NCI-H1694 treated with DMSO at 0.1 percent for 48 hours (cell line): ENCODE measurements around the gene VIL1.

ENCODE experiments used
- DNase-seq: peaks from one replicate; lab custom pipeline; 2025; lab: John Stamatoyannopoulos, UW

Gene VIL1

GRCh38 chr2:218406209-218406948 lies 12.5 kb upstream of the VIL1 start:
- peak; percentile 90 for DNase-seq

DNA sequence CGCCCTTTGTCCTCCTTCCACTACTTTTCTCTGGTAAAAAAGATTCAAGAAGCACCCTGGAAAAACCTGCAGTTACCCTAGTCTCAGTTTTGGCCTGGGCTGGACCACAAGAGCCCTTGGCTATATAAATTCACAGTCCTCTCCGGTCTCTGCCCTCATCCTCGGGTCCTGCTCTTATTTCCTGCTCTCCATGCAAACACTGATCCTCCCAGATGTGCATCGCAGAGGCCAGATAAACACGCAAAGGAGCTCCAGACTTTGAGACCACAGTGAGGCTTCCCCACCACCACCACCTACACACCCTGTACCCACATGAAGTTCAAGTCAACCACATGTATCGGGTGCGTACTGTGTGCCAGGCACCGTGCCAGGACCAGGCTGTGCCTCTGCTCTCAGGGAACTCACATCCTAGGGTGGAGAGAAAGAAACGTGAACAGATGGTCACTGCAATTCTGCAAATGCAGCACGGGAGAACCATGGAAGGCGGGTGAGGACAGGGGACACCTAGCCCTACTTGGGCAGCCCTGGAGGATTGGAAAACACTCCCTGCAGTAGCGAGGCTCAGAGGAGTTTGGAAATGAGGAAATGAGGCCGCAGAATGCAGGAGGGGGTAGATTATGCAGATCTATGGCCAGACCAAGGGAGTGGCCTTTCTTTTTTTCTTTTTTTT lies 11.8 kb upstream of the VIL1 start:
- peak; percentile 97 for DNase-seq

DNA sequence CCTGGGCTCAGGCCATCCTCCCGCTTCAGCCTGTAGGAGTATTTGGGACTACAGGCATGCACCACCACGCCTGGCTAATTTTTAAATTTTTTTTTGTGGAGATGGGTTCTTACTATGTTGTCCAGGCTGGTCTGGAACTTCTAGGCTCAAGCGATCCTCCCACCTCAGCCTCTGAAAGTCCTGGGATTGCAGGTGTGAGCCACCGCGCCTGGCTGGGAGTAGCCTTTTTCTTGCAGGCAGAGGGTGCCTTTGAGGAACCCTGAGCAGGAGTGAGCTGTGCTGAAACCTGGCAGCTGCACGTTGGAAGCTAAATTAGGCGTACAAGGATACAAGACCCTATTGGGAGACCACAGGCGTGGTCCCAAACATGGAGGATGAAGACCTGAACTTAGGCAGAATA lies 11.2 kb upstream of the VIL1 start:
- peak; percentile 31 for DNase-seq

DNA sequence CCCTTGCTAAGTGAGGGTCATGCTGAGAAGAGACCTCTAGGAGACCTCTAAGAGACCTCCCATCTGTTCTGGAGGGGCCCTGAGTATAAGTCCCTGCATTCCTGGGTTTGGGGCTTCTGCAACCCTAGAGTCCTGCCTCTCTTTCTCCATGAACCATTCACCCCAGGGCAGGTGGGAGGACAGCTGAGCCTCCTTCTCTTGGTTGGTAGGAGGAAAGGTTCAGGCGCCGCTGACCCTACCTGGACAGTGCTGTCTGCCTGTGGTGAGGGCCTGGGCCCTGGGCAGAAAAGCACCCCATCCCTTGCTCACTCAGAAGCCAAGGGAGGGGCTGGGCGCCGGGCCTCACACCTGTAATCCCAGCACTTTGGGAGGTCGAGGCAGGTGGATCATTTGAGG lies 604 bp upstream of the VIL1 start:
- DNase-seq: no peak

DNA sequence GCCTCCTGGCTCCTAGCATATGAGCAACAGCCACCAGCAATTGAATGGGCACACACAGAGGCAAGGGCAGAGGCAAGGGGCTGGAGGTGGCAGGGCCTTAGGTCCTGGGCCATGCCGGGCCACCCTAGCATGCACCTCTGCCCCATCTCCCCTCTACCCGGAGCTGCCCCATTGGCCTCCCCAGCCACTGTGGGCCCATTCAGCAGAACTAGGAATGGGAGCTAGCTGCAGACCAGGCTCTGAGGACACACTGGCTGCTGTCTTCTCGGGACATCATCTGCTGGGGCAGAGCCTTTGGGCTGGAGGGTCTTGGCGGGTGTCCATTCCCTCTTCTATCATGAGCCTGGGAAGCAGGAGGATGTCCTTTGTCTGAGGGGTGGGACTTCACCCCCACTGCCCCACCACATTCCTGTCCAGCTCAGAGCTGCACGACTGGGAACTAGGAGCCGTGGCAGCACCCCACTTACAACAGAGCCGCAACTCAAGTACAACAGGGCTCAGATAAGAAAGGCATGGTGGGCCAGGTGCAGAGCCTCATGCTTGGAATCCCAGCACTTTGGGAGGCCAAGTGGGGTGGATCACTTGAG lies 800 bp downstream of the VIL1 start:
- DNase-seq: no peak

- no peak for DNase-seq
Observed at GRCh38 chr2:218421027-218421426, 2.1 kb downstream of the VIL1 start.

DNA sequence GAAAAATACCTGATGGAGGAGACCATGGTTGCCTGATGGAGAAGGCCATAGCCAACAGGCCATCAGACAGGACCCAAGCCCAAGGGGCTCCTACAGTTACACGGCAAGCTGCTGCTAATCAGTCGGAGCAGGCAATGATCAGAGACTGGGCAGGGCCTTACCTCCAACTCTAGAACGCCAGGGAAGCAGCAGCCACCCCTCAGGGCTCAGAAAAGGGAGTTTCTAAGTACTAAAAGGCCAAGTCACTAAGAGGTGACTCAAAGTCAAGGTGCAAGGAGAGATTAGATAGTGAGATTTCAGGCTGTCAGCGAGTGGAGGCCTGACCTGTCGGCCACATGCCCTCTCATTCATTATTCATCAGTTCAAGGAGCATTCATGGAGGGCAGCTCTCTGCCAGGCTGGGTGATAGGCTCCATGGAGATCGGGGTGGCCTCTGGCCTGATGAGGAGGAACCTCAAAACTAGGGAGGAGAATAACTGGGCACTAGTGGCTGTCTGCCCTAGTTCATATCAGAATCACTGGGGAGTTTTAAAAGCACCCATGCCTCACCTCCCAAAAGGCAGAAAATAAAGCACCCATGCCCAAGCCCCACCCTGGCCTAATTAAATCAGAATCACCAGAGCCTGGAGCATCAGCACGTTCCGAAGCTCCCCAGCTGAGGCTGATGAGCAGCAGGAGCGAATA lies 3.6 kb downstream of the VIL1 start:
- DNase-seq: no peak

- no peak for DNase-seq
Observed at GRCh38 chr2:218423584-218423983, 4.7 kb downstream of the VIL1 start.

GRCh38 chr2:218425531-218425930 lies 6.6 kb downstream of the VIL1 start:
- no peak for DNase-seq

DNA sequence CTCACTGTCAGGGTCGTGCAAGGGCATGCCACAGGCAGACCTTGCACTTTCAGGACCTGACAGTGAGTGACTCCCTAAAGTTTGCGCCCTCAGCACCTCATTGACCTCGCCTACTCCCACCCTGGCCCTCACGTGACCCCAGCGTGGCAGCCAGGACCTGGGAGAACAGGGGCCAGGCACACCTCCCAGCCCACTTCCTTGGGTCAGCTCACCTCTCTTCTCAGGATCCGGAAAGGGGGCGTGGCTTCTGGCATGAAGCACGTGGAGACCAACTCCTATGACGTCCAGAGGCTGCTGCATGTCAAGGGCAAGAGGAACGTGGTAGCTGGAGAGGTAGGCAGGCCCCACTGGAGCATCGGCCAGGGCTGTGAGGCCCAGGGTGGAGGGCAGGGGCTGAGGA lies 8.8 kb downstream of the VIL1 start:
- no peak for DNase-seq

GRCh38 chr2:218428846-218429558 lies 10.1 kb downstream of the VIL1 start:
- no peak for DNase-seq

DNA sequence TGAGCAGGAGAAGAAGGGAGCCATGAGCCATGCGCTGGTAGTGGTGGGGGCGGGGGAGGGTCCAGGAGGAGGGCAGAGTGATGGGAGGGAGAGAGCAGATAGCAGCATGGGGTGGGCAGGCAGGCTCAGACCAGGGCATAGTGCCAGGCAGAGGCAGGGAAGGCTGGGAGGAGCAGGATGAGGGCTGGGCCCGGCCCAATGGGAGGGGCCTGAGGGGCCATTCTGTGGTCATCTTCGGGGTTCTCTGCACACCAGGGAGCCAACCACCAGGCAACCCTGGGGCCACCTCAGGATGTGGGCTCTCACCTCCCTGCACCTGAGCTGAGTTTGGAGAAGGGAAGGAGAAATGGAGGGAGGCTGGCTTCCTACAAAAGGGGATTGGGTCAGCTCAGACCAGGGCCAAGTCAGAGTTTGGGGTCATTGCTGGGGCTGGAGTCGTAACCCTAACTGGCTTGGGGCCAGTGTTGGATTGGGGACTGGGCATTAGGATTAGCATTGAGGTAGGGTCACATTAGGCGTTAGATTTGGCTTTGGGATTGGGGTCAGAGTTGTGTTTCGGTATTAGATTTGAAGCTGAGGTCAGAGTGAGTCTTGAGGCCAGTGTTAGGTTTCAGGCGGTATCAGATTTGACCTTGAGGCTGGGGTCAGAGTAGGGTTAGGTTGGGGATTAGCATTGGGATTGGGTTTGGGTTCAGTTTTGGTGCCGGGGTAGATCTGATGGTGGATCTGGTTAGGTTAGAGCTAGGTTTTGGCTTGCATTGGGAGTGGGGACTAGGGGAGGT lies 11.2 kb downstream of the VIL1 start:
- no peak for DNase-seq

GRCh38 chr2:218430721-218431120 lies 11.8 kb downstream of the VIL1 start:
- DNase-seq: no peak

DNA sequence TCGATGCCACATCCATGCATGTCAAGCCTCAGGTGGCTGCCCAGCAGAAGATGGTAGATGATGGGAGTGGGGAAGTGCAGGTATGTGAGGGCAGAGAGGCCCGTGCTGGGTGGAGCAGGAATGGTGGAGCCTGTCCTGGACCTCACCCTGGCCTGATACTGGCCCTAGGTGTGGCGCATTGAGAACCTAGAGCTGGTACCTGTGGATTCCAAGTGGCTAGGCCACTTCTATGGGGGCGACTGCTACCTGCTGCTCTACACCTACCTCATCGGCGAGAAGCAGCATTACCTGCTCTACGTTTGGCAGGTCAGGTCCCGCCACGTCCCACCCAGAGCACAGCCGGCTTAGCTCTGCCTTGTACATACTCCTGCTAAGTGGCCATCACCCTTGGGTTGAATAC lies 13.0 kb downstream of the VIL1 start:
- DNase-seq: no peak

- DNase-seq: no peak
Observed at GRCh38 chr2:218432676-218433365, 13.9 kb downstream of the VIL1 start.

GRCh38 chr2:218434456-218434855 lies 15.5 kb downstream of the VIL1 start:
- DNase-seq: no peak

DNA sequence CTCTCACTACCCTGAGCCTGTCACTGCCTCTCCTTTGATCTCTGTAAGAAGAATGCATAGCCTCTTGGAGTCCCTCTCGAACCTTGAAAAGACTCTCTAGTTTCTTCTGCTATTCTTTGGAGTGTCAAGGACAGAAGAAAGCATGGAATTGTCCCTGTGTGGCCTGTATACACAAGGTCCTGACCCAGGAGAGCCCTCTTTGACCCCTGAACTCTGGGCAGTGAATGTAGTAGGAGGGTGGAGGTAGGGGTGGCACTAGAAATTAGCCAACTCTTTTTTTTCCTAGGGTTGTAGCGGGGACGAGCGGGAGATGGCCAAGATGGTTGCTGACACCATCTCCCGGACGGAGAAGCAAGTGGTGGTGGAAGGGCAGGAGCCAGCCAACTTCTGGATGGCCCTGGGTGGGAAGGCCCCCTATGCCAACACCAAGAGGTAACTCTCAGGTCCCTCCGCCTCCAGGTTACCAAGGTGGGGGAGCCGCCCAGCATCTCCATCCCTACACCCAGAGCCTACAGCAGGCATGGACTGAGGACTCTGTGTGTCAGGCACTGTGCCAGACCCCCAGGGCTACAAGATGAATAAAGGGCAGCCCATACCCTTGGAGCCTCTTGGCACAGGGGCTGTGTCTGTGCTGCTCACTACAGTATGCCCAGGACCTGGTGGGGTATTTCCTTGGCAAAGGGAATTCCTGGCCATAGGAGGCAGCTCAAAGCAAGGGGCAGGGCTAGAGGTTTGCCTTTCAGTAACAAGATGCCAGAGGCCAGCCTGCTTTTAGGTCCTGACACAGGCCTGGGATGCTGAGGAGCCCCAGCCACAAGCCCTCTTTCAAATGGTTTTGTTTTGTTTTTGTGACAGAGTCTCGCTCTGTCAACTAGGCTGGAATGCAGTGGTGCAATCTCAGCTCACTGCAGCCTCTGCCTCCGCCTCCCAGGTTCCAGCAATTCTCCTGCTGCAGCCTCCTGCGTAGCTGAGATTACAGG lies 16.4 kb downstream of the VIL1 start:
- no peak for DNase-seq

DNA sequence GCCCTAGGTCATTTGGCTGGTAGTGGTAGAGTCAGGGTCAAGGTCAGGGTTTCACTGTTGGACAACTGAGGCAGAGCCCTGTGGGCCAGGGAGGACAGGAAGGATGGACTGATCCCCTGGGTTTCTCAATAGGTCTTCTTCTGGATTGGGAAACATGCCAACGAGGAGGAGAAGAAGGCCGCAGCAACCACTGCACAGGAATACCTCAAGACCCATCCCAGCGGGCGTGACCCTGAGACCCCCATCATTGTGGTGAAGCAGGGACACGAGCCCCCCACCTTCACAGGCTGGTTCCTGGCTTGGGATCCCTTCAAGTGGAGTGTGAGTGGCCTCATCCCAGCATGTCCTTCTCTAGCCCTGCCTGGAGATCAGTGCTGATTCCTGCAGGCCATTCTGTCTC lies 18.1 kb downstream of the VIL1 start:
- no peak for DNase-seq

GRCh38 chr2:218437969-218438368 lies 19.0 kb downstream of the VIL1 start:
- no peak for DNase-seq

- DNase-seq: no peak
Observed at GRCh38 chr2:218438596-218438995, 19.7 kb downstream of the VIL1 start.
